Activated naive CD4-positive, alpha-beta T cell treated with anti-CD3 and anti-CD28 coated beads, Interleukin-2, amount 50 U/mL, for 72 hours (primary cell): ENCODE data around the gene KERA. TPM values are rescaled to one million over a fixed set of nuclear protein-coding genes. Genes with fewer than 3 reads are reported as not detected.

Source experiments
- ATAC-seq, 2 donors: fragments of 150-1000 bp; cut with Tn5 transposase; 2 replicates each; pipeline ENCODE4 v1.10.0; 2021; ENCODE audit warnings: mild to moderate bottlenecking in 2 of 2, moderate library complexity in 2 of 2
- DNase-seq, 2 donors: peaks; one replicate each; pipeline ENCODE4 v3.0.0; 2021 to 2022; ENCODE audit warnings: low spot score in 2 of 2
- H3K27ac Mint-ChIP-seq, 2 donors: one replicate each; pipeline ENCODE4 v1.8.0; 2022; ENCODE audit warnings: mild to moderate bottlenecking in 2 of 2, mixed read lengths in 2 of 2
- H3K36me3 Mint-ChIP-seq, 2 donors: one replicate each; pipeline ENCODE4 v1.8.0; 2022; ENCODE audit warnings: mixed read lengths in 2 of 2
- H3K9me3 Mint-ChIP-seq, 2 donors: one replicate each; pipeline ENCODE4 v1.8.0; 2022; ENCODE audit warnings: mixed read lengths in 2 of 2
- total RNA-seq, 2 donors: library from RNA; stranded (reverse); gene quantifications; one replicate each; pipeline ENCODE4 v1.2.3, GENCODE V29; 2022

Gene KERA
- total RNA-seq, 2 donors from 2014 or later, result not detected

DNA sequence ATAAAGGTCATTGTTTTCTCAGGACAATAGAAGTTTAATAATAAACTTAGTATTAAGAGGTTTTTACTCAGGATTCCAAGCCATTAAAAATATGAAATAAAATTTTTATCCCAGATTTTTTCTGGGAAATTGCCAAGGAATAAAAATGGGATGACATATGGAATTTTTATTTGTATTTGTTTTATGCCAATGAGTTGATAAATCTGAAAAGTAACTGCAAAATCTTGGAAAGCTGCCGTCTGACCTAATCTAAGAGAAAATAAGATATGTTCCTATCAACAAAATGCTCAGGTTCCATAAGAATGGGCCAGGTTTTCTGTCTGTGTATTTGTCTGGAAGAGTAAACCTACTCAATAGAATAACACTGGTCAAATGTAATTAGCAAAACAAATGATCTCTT, 22.2 kb upstream of the KERA start:
- ATAC-seq (no peak), DNase-seq (no peak)
- H3K36me3 Mint-ChIP-seq, result no peaks in the 10 kb centered on the region
- no peak overlapping the region for H3K27ac Mint-ChIP-seq
- no peaks in the 10 kb centered on the region for H3K9me3 Mint-ChIP-seq

DNA sequence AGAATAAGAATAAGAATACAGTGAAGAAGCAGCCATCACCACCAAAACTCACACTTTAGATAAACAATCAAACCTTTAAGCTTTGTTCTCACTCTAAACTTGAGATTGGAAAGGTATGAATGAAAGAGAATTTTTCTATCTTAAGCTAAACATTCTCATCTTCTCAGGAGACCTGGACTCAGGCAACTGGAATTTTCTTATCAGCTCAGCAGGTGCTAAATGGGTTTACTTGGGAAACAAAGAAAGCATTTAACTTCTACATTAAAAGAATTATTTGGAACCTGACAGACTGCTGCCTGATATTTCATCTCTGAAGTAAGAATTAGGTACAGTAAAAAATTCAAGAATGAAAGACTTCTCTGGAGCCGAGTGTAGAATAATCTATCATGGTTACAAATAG, 20.7 kb upstream of the KERA start:
- ATAC-seq (no peak), DNase-seq (no peak)
- Mint-ChIP-seq H3K36me3 (no peaks in the 10 kb centered on the region), H3K27ac (no peak overlapping the region), H3K9me3 (no peaks in the 10 kb centered on the region)

DNA sequence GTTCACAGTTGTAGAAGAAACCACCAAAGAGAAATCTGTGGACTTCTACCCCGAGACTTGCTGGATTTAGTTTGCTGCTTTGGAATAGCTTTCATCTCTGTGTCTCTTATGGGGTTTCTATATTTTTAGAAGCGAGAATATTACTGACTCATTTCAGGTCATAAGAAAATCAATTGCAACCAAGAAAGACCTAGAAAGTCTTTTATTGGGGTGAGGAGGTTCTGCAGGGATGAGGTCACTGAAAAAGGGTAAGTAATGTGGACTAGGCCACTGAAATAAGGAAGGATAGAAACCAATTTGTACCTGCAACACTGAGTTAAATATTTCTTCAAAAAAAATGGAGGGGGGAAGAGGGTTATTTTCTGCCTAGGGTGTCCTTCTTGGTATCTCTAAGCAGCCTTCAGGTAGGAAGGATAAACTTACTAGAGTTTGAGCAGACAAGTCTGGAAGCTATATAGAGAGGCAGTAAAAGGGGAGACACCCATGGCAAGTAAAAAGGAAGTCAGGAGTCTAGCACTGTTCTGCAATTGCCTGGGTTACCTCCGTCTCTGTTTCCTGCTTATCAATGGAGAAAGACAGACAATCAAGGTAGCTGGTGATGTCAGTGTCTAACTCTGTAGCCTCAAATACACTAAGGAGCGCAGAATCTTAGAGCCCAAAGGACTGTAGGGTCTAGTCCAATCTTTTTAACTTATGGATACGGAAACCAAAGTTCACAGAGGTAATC, 19.6 kb upstream of the KERA start:
- Mint-ChIP-seq H3K27ac (no peak overlapping the region), H3K36me3 (no peaks in the 10 kb centered on the region), H3K9me3 (no peaks in the 10 kb centered on the region)
- DNase-seq, result no peak
- no peak for ATAC-seq

DNA sequence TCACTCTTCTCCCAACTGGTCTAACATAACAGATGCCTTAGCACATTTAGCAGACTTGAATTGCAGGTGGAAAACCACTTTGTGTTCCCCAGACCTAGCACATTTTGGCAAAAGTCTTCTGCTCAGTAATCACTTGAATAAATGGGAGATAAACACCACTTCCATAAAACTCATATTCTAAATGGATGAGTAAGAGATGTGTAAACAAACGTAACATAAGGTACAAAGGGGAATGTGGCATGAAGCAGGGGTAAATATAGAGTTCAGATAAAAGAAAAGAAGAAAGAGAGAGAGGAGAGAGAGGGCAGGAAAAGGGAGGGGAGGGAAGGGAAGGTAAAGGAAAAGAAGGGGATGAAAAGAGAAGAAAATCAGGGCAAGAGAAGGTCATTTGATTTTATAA, 17.0 kb upstream of the KERA start:
- no peak for ATAC-seq
- Mint-ChIP-seq H3K27ac (no peak overlapping the region), H3K9me3 (no peaks in the 10 kb centered on the region), H3K36me3 (no peaks in the 10 kb centered on the region)
- DNase-seq, result no peak

DNA sequence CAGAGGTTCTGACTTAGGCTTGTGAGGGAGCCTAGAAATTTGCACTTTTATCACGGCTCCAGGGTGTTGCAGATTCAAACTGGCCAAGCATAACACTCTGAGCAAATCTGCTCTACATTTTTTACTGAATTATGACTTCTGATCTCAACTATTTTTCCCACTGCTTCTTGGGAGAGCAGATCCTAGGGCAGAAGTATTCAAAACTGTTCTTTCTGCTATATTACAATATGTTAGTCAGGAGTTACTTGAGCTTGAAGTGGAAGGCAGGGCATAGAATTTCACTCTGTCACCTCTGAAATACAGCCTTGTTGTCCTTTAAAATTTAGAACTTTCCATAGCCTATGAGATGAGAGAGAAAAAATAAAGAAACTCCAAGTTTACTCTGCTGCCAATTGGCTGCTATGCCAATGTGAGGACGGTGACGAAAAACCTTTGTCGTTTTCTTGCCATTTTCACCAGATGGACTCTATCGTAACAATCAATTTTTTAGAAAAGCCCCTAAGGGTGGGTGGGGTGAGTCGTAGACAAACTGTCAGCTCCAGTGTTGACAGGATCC, 16.4 kb upstream of the KERA start:
- DNase-seq, result no peak
- no peaks in the 10 kb centered on the region for H3K9me3 Mint-ChIP-seq
- H3K36me3 Mint-ChIP-seq, result no peaks in the 10 kb centered on the region
- ATAC-seq, result no peak
- H3K27ac Mint-ChIP-seq, result no peak overlapping the region

DNA sequence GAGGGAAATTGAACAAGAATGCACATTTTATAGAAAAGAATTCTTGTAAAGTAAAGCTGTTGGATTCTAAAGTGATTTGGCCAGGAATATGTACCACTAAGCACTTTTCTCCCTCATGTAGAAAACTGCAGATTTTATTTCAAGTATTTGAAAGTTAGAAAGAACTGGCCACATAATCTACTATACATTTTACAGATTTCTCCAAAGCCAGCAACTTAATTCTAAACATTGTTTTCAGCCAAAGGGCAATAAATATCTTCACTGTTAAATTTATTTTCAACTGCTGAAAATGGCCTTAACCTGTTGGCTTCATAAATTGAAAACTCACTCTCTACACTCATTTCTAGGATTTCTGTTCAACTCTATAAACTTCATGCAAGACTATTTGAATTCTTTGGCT, 15.6 kb upstream of the KERA start:
- H3K27ac Mint-ChIP-seq, result no peak overlapping the region
- no peaks in the 10 kb centered on the region for H3K36me3 Mint-ChIP-seq
- ATAC-seq, result no peak
- no peak for DNase-seq
- no peaks in the 10 kb centered on the region for H3K9me3 Mint-ChIP-seq

DNA sequence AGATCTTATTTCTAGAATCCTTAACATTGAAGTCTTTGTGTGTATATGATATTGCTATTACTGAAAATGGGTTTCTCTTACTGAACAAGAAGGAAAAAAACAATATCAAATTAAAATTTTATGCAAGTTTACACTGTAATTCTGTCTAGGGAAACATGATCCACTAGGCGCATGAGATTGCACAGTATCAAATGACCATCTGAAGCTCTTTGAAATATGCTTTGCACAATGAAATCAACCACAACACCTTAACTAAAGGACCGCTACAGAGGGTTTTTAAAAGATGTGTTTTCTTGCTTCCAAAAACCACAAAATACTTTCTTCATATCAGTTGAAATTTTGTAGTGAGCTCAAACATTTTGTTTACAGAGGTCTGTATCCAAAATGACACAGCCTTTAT, 15.1 kb upstream of the KERA start:
- Mint-ChIP-seq H3K27ac (no peak overlapping the region), H3K36me3 (no peaks in the 10 kb centered on the region), H3K9me3 (no peaks in the 10 kb centered on the region)
- DNase-seq (no peak), ATAC-seq (no peak)

DNA sequence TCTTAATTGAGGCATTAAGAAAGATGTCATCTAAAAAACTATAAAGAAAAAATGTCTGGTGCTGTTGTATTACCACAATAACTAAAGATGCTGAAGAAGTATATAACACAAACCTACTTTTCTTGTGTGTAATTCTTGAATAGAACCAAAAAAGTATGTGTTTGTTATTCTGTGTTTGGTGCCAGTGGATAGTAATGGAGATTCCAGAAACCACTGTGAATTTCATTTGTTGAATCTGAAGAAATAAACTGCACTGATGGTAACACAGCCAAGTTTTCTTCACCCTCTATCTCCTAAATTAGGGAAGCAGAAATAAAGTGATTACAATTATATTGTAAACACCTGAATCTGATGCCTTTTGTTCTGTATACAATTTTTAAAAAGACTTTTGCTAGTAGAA, 13.1 kb upstream of the KERA start:
- no peaks in the 10 kb centered on the region for H3K36me3 Mint-ChIP-seq
- H3K27ac Mint-ChIP-seq, result no peak overlapping the region
- ATAC-seq, result no peak
- DNase-seq, result no peak
- H3K9me3 Mint-ChIP-seq, result no peaks in the 10 kb centered on the region

DNA sequence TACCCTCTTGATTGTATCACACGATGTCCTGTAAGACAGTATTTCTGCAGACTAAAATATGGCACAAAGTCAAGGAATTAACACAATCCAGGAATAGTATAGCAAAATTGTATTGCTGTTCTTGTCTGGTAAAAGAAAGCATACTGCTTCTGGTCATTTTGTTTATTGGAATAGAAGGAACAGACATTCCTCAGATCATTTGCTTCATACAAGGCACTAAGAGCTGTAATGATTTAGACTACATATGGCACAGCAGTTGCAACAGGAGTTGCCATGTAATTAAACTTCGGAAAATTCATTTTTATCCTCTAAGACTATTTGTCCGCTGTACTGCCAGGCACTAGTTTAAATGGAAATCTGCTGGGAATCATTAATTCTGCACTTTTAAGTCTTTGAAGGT, 7.6 kb upstream of the KERA start:
- Mint-ChIP-seq H3K9me3 (no peaks in the 10 kb centered on the region), H3K27ac (no peak overlapping the region), H3K36me3 (no peaks in the 10 kb centered on the region)
- no peak for ATAC-seq
- DNase-seq, result no peak

DNA sequence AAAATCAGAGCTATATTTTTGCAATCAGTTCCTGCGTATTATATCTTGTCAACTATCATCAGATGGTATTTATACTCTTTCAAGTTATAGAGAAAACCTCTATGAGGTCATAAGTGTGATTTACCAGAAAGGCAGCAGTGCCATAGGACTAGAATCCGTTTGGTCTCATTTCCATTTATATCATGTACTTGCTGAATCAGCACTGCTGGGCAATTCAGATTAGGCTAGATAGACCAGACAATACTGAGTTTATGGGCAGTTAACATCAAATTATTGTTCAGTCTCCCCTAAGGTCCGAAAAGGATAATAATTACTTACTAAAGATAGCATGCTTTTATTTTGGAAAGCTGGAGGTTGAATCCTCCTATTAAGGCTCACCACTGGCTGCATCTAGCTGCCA, 6.8 kb upstream of the KERA start:
- H3K36me3 Mint-ChIP-seq, result no peaks in the 10 kb centered on the region
- no peaks in the 10 kb centered on the region for H3K9me3 Mint-ChIP-seq
- no peak for ATAC-seq
- no peak for DNase-seq
- H3K27ac Mint-ChIP-seq, result no peak overlapping the region

DNA sequence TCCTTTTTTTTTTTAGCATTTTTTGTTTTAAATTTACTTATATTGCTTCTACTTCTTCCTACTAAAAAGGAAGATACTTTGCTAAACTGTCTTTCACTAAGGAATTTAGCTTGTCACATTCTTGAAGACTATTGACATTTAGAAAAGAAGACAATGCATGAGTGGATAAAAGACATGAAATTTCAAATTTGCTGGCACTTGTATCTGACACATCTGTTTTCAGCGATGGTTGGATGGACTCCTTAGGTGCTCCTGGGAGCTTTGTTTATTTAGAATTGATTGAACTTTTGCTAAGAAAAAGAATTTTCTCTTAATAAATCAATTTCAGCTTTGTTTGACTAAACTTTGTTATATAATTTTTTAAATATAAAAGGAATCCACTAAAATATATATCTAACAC, 3.3 kb upstream of the KERA start:
- ATAC-seq, result no peak
- no peaks in the 10 kb centered on the region for H3K36me3 Mint-ChIP-seq
- DNase-seq, result no peak
- H3K27ac Mint-ChIP-seq, result no peak overlapping the region
- H3K9me3 Mint-ChIP-seq, result no peaks in the 10 kb centered on the region

DNA sequence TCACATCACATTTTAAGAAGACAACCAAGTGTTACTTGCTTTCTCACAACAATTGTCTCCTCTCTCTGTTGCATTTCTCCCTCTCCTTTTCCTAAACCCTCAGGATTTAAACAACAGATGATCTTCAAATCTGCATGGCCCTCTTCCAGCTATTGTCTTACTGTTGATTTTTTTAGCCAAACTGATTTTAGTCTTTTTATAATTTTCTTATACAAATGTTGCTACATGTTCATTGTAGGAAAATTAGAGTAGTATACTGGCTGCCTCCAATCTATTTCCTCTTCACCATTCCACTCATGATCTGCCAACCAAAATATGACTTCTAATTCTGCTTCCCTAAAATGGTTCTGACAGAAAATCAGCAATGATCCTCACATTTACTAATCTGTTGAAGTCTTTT, 1.4 kb upstream of the KERA start:
- ATAC-seq, result no peak
- Mint-ChIP-seq H3K9me3 (no peaks in the 10 kb centered on the region), H3K27ac (no peak overlapping the region), H3K36me3 (no peaks in the 10 kb centered on the region)
- no peak for DNase-seq

DNA sequence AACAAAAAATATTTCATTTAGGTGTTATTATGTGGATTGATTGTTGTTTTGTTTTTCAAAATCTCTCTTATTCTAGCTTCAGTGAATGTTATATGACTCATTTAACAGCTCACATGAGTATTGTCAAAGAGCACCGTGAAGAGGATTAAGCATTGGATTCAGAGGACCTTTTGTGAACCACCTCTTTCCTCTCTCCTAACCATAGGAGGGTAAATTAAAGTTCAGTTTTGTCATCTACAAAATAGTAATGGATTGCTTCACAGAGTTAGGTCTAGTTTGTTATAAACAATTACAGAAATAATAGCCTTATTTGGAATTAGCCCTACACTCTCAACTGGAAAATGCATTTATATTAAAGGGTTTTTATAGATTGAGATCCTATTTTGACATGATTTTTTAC, 962 bp upstream of the KERA start:
- ATAC-seq (no peak), DNase-seq (no peak)
- Mint-ChIP-seq H3K27ac (no peak overlapping the region), H3K36me3 (no peaks in the 10 kb centered on the region), H3K9me3 (no peaks in the 10 kb centered on the region)

DNA sequence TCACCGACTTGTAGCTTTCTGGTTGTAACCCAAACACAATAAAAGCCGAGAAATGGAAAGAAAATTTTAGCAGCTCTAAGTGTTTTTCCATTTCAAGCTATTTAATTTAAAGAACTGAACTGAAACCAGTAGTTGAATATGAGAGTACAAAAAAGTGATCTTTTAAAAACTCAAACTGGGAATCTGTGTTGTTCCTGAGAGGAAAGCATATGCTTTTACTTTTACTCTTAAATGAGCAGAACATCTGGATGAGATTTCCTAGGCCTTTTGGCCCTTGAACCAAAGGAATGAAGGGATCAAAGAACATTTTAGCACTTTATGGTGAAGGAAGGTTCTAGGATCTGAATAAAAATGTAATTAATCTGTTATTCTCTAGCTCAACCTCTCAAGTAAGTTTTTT, 1.3 kb downstream of the KERA start:
- Mint-ChIP-seq H3K36me3 (no peaks in the 10 kb centered on the region), H3K9me3 (no peaks in the 10 kb centered on the region), H3K27ac (no peak overlapping the region)
- DNase-seq, result no peak
- no peak for ATAC-seq

DNA sequence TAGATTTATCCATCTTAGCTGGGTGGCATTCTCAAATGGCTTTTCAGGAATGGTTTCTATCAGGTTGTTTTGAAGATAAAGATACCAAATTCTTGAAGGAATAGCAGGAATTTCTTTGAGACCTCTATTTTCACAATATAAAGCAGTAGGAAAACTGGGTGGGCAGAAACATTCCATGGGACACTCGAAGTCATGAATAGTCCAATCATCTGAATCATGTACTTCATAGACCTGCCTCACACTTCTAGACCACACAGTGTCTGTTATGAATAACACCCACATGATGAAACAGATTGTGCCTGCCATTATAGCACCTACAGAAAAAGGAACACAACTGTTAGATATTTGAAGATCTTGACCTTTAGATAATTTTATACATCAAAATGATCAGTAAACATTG, 1.8 kb downstream of the KERA start:
- no peaks in the 10 kb centered on the region for H3K36me3 Mint-ChIP-seq
- no peak overlapping the region for H3K27ac Mint-ChIP-seq
- H3K9me3 Mint-ChIP-seq, result no peaks in the 10 kb centered on the region
- ATAC-seq (no peak), DNase-seq (no peak)

DNA sequence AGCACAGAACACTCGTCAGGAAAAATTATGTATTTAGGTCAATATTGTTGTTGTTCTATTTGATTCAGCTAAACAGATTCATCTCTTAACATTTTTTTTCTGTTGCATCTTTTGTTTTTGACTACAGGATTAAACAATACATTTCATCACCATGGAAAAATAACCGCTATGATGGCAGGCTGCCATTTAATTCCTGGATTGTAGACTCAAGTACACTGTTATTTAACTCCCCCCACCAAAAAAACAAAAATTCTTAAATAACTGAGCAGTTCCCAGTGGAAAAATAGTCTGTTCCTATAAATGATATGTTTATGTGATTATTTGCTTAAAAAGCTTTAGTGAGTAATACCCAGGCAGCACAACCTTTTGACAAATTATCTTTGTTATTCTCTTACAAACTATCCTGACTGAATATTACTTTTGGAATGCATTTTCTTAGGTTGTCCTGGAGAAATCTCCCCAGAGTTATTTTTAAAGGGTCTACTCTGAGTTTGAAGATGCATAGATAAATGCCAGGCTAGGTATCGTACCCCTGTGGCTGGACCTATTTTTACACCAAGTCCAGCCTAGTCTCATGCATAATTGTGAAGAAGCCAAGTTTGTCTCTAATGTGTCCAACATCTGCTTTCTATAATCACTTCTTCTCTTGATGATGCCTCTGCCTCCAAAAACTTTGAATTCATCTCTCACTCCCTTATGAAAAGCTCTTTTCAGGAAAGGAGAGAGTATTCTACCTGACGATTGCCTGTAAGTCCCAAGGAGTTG, 3.7 kb downstream of the KERA start:
- Mint-ChIP-seq H3K36me3 (no peaks in the 10 kb centered on the region), H3K27ac (no peak overlapping the region), H3K9me3 (no peaks in the 10 kb centered on the region)
- DNase-seq (no peak), ATAC-seq (no peak)

DNA sequence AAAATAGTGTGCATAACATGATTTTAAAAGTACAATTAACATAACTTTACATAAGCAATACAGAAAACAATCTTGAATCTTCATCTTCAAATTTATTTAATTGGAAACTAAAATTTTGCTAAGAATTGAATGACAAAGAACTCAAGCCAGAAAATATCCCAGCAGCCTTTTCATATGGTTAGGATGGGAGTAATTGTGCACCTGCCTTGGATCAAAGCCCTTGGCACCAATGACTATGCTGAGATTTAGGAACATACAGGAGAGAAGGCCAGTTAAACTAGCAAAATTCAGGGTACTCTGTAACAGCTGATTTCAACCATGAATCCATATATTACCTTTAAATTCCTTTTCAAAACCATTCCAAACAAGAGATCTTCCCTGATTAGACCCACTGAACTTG, 5.8 kb downstream of the KERA start:
- Mint-ChIP-seq H3K36me3 (no peaks in the 10 kb centered on the region), H3K27ac (no peak overlapping the region), H3K9me3 (no peaks in the 10 kb centered on the region)
- DNase-seq (no peak), ATAC-seq (no peak)

DNA sequence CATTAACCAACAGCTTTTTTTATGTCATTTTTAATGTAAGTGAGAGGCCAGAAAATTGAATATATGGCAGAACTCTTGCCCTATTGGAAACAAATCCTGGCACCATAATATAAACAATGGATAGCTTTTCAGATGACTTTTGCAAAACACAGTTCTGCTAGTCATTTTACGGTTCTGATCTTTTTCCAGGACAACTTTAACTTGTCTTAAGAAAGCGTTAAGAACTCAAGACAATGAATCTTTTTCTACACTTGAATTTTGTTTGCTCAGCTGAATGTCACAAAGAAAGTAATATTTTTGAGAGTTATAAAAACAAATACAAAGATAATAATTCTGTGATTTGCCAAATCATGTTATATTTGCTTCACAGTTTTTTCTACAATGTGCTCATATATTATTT, 13.2 kb downstream of the KERA start:
- Mint-ChIP-seq H3K9me3 (no peaks in the 10 kb centered on the region), H3K36me3 (no peaks in the 10 kb centered on the region), H3K27ac (no peak overlapping the region)
- no peak for ATAC-seq
- DNase-seq, result no peak
